GM12873 (cell line): ENCODE results near the gene KNDC1.

Source experiments
- TF ChIP-seq, protein P1 (sequence below): IDR thresholded peaks from 2 replicates; pipeline ENCODE4 v1.5.1; 2012; ENCODE audit warnings: low read depth, mild to moderate bottlenecking, moderate library complexity, low read length, control low read depth; ENCODE audit not compliant: insufficient read depth; ENCODE audit errors: missing control alignments

The KNDC1 gene

DNA sequence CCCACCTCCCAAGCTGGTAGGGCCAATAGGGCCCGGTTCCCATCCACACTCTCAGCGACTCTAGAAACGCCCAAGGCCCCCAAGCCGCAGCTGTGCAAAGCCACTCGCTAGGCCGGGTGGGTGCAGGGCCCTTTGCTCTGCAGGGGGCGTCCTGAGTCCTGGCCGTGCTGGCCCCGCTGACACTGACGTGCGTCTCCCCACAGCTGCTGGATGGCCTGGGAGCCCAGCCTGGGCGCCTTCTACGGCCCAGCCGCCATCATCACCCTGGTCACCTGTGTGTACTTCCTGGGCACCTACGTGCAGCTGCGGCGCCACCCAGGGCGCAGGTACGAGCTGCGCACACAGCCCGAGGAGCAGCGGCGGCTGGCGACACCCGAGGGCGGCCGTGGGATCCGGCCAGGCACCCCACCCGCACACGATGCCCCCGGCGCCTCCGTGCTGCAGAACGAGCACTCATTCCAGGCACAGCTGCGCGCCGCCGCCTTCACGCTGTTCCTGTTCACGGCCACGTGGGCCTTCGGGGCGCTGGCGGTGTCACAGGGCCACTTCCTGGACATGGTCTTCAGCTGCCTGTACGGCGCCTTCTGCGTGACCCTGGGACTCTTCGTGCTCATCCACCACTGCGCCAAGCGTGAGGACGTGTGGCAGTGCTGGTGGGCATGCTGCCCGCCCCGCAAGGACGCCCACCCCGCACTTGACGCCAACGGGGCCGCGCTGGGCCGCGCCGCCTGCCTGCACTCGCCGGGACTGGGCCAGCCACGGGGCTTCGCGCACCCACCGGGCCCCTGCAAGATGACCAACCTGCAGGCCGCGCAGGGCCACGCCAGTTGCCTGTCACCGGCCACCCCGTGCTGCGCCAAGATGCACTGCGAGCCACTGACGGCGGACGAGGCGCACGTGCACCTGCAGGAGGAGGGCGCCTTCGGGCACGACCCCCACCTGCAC, 31.6 kb upstream of the KNDC1 start:
- TF ChIP-seq, protein P1, sequence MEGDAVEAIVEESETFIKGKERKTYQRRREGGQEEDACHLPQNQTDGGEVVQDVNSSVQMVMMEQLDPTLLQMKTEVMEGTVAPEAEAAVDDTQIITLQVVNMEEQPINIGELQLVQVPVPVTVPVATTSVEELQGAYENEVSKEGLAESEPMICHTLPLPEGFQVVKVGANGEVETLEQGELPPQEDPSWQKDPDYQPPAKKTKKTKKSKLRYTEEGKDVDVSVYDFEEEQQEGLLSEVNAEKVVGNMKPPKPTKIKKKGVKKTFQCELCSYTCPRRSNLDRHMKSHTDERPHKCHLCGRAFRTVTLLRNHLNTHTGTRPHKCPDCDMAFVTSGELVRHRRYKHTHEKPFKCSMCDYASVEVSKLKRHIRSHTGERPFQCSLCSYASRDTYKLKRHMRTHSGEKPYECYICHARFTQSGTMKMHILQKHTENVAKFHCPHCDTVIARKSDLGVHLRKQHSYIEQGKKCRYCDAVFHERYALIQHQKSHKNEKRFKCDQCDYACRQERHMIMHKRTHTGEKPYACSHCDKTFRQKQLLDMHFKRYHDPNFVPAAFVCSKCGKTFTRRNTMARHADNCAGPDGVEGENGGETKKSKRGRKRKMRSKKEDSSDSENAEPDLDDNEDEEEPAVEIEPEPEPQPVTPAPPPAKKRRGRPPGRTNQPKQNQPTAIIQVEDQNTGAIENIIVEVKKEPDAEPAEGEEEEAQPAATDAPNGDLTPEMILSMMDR: no peak

DNA sequence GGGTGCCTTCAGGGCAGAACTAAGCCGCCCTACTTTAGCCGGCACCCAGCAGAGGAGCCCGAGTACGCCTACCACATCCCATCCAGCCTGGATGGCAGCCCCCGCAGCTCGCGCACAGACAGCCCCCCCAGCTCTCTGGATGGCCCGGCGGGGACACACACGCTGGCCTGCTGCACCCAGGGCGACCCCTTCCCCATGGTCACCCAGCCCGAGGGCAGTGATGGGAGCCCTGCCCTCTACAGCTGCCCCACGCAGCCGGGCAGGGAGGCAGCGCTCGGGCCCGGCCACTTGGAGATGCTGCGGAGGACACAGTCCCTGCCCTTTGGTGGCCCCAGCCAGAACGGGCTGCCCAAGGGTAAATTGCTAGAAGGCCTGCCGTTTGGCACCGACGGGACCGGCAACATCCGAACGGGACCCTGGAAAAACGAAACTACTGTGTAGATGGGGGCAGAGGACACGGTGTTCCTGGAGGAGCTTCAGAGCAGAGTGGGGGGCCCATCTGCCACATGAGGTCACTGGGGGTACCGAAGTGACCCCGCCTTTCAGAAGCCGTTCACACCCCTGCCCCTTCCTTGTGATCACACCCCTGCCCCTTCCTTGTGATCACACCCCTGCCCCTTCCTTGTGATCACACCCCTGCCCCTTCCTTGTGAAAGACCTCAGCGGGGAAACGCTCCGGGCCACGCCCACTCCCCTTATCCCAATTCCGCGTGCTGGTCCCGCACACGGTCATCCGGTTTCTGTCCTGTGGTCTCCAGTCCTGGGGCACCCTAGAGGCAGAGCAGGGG, 30.8 kb upstream of the KNDC1 start:
- TF ChIP-seq, protein P1: no peak

DNA sequence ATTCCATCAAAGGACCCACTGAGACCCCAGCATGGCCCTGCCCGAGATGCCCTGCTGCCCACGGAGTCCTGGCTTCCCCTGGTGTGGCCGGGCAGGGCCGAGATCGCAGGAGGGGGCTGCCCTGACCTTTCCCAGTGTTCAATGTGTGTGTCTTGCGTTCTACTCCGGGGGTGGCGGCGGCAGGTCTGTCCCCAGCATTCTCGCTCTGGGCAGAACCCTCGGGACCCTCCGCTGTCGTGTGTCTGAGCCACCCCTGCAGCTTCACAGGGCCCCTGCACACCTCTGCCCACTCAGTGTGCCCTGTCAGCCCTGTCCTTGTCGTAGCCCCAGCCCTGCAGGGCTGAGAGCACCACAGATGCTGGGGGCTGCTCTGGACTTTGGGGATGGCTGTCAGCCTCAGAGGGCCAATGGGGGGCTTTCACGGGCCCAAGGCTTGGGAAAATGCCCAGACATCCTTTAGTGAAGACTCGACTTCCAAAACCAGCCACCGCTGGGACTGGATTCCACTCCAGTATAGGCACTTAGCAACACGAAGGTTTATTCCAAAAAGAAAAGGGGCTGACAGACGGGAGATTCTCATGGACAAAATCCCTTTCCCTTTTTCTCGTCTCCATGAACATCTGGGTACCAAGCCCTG, 30.0 kb upstream of the KNDC1 start:
- TF ChIP-seq, protein P1: no peak

DNA sequence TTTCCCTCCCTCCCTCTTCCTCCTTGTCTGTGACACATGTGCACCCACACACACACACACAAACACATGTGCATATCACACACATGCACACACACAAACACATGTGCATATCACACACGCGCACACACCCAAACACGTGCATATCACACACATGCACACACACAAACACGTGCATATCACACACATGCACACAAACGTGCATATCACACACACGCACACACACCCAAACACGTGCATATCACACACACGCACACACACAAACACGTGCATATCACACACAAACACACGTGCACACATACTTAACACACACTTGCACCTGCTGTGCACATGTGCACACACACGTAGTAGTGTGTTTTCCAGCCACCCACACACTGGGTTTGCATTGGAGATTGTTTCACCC, 29.4 kb upstream of the KNDC1 start:
- TF ChIP-seq, protein P1: no peak

DNA sequence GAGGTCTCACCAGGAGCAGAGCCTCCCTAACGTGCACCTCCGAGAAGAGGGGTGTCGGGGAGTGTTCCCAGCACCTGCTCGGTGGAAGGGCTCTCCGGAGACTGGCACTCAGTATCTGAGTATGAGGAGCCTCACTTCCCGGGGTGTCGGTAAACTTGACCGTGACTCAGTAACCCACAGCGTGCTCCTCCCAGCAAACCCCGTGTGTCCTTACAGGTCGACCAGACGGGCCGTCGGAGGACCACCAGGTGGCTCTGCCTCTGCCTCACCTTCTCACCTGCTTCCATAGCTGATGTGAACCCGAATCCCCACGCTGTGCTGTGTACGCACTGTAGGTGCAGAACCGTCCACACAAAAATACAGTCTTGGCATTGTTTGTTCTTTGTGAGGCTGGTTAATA, 29.0 kb upstream of the KNDC1 start:
- TF ChIP-seq, protein P1: no peak

DNA sequence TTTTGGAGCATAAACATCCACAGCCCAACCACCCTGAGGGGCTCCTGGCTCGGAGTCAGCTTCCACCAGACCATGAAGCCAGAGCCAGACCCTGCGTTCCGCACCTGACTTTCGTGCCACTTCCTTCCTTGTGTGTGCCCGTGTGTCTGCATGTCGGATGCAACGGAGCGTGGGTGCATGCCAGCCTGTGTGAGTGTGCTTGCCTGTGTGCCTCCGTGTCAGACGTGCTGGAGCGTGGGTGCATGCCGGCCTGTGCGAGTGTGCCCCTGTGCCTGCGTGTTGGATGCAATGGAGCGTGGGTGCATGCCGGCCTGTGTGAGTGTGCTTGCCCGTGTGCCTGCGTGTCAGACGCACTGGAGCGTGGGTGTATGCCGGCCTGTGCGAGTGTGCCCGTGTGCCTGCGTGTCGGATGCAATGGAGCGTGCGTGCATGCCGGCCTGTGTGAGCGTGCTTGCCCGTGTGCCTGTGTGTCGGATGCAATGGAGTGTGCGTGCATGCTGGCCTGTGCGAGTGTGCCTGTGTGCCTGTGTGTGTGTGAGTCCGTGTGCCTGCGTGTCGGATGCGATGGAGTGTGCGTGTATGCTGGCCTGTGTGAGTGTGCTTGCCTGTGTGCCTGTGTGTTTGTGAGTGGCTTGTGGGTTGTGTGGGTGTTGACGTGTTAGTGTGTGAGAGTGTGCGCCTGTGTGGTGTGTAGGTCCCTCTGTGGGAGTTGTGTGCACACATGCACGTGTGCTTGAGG, 28.1 kb upstream of the KNDC1 start:
- TF ChIP-seq, protein P1: no peak
